M059J (cell line): ENCODE data around the gene PNMA6F. TPM values are rescaled to one million over a fixed set of nuclear protein-coding genes. Genes with fewer than 3 reads are reported as not detected.
"Not testable (repeated sequence)": the region's sequence is repeated elsewhere in the genome, so short reads cannot be mapped to it uniquely, and the experiment has no call there.

Source experiments
- DNase-seq: peaks from one replicate; pipeline ENCODE4 v3.0.0-alpha.2; 2012; ENCODE audit warnings: low read depth
- total RNA-seq: library from RNA; depleted of rRNA; stranded (reverse); fragments of >200 nt; shearing (Covaris generic); gene quantifications from 2 replicates; pipeline ENCODE4 v1.2.3, GENCODE V29; 2014; rRNA removed

PNMA6F gene
- total RNA-seq, 1 experiment from 2014 or later, result not detected

DNA sequence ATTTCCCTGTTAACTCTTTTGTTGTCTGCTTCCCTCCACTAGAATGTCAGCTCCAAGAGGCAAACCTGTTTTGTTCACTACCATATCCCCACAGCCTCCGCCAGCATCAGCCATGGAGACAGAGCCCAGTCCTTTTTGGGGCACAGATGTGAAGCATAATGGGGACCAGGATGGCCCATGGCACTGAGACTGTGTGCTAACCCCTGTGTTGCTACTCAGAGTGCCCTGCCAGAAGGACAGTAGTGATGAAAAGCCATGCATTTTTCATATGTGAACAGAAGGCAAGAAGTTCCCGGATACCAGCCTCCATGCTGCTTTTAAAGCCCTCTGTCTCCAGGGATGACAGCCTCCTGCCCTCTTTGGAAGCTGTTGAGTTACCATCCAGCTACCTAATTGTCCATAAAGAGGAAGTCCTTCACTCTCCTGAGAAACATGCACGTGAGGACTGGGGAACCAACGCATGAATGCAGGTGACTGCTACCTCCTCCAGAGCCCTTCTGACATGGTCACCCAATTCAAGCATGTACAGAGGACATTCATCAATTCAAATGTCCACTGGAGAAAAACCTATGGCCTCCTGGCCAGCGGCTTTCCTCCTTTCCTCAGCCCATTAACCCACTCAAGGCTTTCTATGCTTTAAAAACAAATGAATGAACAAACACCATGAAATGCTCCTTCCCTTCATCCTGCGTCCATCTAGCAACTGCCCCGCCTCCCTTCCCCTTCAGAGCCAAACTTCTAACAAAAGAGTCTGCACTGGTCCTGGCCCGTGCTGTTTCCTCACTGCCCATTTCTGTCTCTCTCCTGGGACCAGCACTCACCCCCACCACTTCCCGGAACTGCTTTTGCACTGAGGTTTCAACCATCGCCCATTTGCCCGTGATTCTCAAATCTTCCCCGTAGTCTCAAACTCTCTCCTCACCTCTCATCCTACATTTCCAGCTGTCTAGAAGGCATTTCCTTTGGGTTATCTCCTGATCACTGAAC is 18.0 kb downstream of the PNMA6F start:
- no peak for DNase-seq

DNA sequence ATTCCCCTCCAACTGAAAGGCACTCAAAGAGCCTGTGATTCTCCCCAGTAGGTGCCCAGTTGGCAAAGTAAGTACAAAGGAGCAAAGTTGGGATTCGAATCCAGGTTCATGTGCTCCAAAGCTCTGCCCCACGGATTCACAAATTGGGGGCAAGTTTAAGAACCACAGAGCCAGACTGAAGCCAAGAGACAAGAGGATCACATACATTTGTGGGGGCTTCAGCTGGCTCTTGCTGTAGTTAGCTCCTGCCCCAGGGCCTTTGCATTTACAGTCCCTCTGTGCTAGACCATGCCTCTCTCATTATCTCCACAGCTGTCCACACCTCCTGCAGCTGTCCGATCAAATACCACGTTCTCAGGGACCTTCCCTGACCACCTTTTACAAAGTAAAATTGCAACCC is 18.8 kb downstream of the PNMA6F start:
- no peak for DNase-seq

DNA sequence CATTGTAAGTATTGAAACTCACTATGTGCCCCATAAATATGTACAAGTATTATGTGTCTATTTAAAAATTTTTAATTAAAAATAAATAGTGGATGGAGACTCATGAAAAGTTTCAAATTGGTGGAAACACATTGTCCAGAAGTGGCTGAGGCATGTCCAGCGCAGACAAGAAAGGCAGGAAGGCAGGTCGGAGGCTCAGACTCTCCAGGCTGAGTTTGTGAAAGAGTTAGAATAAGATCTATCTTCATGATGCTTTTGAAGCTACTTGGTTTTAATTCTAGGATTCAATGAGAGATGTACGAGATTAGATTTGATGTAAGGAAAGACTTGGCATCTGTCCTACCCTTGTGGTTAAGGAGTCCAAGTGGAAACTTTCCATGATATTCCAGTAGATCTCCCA is 19.8 kb downstream of the PNMA6F start:
- DNase-seq, result no peak

DNA sequence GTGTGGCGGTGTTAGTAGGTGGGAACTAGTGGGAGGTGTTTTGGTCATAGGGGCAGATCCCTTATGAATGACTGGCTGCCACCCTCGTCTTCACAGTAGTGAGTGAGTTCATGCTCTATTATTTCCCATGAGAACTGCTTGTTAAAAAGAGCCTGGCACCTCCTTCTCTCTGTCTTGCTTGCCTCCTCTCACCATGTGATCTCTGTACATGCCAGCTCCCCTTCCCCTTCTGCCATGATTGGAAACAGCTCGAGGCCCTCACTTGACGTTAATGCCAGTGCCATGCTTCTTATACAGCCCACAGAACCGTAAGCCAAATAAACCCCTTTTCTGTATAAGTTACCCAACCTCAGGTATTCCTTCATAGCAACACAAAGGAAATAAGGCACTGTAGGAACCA is 21.7 kb downstream of the PNMA6F start:
- no peak for DNase-seq

DNA sequence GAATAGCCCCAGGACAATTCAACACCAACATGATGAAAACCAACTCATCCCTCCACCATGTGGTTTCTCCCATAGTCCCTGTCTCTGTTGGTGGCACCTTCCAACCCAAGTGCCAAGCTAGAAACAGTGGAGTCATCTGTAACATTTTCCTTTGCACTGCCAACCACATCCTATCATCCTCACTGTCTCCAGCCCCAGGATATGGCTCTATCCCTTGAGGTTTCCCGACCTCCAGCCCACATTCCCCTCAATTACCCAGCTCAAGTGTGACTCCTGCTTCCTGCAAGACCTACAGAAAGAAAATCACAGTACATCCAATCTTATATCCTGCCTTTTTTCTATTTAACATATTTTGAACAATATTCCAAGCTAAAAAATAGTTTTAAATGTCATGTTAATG is 24.2 kb downstream of the PNMA6F start:
- DNase-seq, result no peak

DNA sequence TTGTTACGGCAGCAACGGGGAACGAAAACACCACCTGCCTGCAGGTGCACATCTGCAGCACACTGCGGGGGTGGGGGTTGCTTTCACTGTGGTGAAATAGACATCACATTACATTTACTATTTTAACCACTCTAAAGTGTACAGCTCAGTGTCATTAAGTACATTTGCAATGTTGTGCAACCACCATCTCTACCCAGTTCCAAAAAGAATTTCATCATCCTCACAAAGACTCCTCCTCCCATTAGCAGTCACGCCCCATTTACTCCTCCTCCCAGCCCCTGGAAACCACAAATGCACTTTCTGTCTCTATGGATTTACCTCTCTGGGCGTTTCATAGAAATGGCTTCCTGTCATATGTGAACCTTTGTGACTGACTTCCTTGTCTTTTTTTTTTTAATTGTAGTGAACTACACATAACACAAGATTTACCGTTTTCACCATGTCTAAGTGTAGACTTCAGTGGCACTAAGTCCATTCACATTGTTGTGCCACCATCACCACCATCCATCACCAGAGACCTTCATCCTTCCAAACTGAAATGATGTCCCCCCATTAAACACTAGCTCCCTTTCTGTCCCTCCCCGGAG is 28.0 kb downstream of the PNMA6F start:
- DNase-seq, result not testable (repeated sequence)

DNA sequence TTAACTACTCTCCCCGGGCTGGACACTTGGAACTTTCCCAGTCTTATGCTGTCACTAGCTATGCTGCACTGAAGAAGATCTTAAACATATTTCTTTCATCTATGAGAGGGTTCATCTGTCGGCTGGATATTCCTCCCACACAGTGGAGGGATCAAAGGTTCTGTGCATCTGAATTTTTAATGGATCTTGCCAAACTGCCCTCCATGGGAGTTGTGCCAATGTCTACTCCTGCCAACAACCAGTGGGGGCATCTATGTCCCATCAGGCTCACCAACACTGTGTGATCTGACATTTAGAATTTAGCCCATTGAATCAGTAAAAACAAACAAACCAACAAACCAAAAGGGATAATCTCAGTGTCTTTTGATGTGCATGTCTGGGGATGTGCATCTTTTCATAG is 32.8 kb downstream of the PNMA6F start:
- not testable (repeated sequence) for DNase-seq

DNA sequence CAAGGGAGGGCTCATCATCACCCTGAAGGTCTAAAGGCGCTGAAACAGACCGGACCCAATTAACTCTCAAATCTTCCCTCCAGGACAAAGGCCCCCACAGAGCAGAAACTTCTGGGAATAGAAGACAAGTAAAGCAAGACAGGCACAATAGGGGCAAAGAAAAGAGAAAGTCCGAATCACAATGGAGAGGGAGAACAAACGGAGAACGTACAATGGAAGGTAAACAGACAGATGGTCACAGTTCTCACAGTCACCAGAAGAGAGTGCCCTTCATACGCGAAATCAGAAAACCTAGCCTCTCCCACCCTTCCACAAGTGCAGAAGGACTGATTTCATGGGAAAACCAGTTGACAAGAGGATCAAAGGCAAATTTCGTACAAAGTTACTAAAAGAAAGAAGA is 35.9 kb downstream of the PNMA6F start:
- not testable (repeated sequence) for DNase-seq

DNA sequence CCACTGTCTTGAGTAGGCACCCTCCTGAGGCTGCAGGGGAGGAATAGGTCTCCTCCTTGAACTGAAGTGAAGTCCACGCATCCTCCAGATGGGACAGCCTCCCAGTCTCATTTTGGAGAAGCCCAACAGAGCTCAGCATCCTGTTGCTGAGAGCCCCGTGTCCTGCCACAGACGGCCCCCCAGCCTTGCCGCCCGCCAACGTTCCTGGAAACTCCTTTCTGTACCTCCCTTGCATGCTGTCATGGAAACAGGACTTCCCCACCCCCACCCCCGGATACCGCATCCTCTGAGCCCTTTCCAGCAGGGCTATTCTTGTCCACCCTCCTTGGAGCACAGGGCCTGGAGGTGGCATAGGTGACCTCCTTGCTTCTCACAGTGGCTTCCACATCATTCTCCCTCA is 37.6 kb downstream of the PNMA6F start:
- DNase-seq, result not testable (repeated sequence)

DNA sequence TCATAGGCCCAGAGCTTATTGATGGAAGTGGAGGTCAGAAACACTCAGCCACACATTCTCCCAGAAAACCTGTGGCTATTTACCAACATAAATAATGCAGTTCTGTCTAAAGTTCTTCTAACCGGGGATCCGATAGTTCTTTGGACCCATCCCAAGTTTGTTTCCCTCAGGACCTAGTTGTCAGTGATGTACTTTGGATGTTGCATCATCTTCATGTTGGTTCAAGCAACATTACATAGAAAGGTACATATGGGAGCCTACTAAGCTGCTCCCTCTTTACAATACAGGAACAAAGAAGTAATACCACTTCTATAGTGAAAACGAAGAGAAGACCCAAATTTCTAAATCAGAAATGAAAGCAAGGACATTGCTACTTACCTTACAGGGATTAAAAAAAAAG is 39.8 kb downstream of the PNMA6F start:
- not testable (repeated sequence) for DNase-seq

DNA sequence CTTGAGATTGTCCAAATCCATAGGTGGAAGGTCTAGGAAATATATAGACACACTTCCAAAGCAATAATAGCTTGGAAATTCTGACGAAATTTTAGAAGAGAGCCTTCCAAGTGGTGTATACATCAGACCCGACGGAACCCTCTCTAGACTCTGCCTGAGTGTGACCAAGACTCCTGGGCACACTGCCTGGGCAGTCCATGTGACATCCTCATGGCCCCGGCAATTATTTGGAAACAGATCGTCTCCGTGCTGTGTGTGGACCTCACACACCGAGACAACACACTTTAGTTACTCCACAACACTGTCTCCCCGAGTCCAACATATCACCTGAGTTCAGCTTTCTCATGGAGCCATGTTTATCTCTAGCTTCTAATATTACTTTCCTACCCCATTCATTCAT is 42.3 kb downstream of the PNMA6F start:
- not testable (repeated sequence) for DNase-seq

DNA sequence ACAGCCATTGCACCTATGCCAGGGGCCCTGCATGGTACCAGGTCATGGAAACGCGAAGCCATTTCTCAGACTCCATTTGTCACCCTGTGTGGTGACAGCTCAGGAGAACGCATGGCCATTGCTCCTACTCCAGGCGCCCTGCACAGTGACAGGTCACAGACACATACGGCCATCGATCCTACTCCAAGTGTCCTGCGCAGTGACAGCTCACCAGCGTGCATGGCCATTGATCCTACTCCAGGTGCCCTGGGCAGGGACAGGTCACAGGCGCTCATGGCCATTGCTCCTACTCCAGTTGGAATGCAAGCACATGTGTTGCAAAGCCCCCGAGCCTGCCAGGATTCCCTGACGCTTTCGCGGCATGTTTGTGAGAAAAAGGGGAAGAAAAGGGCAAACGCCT is 45.5 kb downstream of the PNMA6F start:
- not testable (repeated sequence) for DNase-seq

DNA sequence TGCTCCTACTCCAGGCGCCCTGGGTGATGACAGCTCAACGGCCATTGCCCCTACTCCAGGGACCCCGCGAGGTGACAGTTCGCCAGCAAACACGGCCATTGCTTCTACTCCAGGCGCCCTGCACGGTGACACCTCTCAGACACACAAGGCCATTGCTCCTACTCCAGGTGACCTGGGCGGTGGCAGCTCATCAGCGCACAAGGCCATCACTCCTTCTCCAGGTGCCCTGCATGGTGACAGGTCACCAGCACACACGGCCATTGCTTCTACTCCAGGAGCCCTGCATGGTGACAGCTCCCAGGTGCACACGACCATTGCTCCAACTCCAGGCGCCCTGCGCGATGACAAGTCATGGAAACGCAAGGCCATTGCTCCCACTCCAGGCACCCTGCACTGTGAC is 46.1 kb downstream of the PNMA6F start:
- DNase-seq, result not testable (repeated sequence)

DNA sequence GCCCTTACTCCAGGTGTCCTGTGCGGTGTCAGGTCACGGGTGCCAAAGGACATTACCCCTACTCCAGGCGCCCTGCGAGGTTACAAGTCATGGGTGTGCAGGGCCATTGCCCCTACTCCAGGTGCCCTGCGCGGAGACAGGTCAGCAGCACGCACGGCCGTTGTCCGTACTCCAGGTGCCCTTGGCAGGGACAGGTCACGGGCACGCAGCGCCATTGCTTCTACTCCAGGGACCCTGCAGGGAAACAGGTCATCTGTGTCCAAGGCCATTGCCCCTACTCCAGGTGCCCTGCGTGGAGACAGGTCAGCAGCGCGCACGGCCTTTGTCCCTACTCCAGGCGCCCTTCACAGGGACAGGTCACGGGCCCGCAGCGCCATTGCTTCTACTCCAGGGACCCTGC is 49.0 kb downstream of the PNMA6F start:
- not testable (repeated sequence) for DNase-seq

DNA sequence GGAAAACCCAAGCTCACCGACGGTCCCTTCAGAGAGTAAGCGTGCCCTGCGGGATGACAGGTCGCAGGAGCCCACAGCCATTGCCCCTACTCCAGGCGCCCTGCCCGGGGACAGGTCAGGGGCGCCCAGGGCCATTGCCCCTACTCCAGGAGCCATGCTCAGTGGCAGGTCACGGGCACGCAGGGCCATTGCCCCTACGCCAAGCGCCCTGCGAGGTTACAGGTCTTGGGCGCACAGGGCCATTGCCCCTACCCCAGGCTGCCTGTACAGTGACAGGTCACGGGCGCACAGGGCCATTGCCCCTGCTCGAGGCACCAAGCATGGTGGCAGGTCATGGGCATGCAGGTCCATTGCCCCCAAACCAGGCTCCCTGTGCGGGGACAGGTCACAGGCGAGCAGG is 49.5 kb downstream of the PNMA6F start:
- DNase-seq, result not testable (repeated sequence)

Other genes starting within 250 kb of the PNMA6F start
- gene PNMA6A, start 249.3 kb downstream of the PNMA6F start, total RNA-seq, result not detected in 2 replicates
- gene MAGEA1, start 142.5 kb downstream of the PNMA6F start, total RNA-seq, result 8.0 and 11.7 TPM in 2 replicates
- 9.3 and 14.0 TPM in 2 replicates for gene ZNF275, start 12.4 kb upstream of the PNMA6F start, total RNA-seq
- not detected in 2 replicates for gene PNMA6E, start 79.6 kb upstream of the PNMA6F start, total RNA-seq
- gene ZFP92, start 89.7 kb upstream of the PNMA6F start, total RNA-seq, result not detected in 2 replicates
- 1.6 TPM in 1 of 2 replicates, not detected in the other for gene TREX2, start 124.3 kb upstream of the PNMA6F start, total RNA-seq
- gene HAUS7, start 148.8 kb upstream of the PNMA6F start, total RNA-seq, result 76.0 and 85.3 TPM in 2 replicates
- 53.3 TPM in 2 replicates for gene BGN, start 173.2 kb upstream of the PNMA6F start, total RNA-seq
- not detected in 2 replicates for gene ATP2B3, start 195.9 kb upstream of the PNMA6F start, total RNA-seq